WTC11 (cell line): ENCODE results near the gene STK16.

Source experiments
- ESRRA ChIP-seq: sonication (generic); formaldehyde crosslinking; IDR thresholded peaks from 2 replicates; pipeline ENCODE4 v1.8.1; 2022; ENCODE audit warnings: mild to moderate bottlenecking, missing genetic modification reagents, borderline replicate concordance
- FOXP1 ChIP-seq: sonication (generic); formaldehyde crosslinking; IDR thresholded peaks from 2 replicates; pipeline ENCODE4 v1.8.0; 2022; ENCODE audit warnings: missing genetic modification reagents, mild to moderate bottlenecking, moderate library complexity, borderline replicate concordance
- NR1H2 ChIP-seq: sonication (generic); formaldehyde crosslinking; IDR thresholded peaks from 2 replicates; pipeline ENCODE4 v1.9.0; 2021; ENCODE audit warnings: mild to moderate bottlenecking, moderate library complexity, missing genetic modification reagents
- NR2C2 ChIP-seq: sonication (generic); formaldehyde crosslinking; IDR thresholded peaks from 2 replicates; pipeline ENCODE4 v1.8.0; 2022; ENCODE audit warnings: mild to moderate bottlenecking, missing genetic modification reagents
- NR3C1 ChIP-seq: sonication (generic); formaldehyde crosslinking; conservative IDR thresholded peaks from 2 replicates; pipeline ENCODE4 v1.8.1; 2023; ENCODE audit warnings: low read depth, mild to moderate bottlenecking, missing genetic modification reagents
- SMAD4 ChIP-seq: sonication (generic); formaldehyde crosslinking; IDR thresholded peaks from 2 replicates; pipeline ENCODE4 v1.8.0; 2022; ENCODE audit warnings: mild to moderate bottlenecking, missing genetic modification reagents
- SP1 ChIP-seq: sonication (generic); formaldehyde crosslinking; conservative IDR thresholded peaks from 2 replicates; pipeline ENCODE4 v1.8.1; 2022; ENCODE audit warnings: missing genetic modification reagents
- TF ChIP-seq, protein P1 (sequence below): sonication (generic); formaldehyde crosslinking; conservative IDR thresholded peaks from 2 replicates; pipeline ENCODE4 v1.8.1; 2022; ENCODE audit warnings: mild to moderate bottlenecking, missing genetic modification reagents
- TF ChIP-seq, protein P2 (sequence below): fragments of 200-600 bp; IDR thresholded peaks from 2 replicates; pipeline ENCODE4 v1.8.0; 2022; ENCODE audit warnings: antibody characterized with exemption
- TF ChIP-seq, protein P3 (sequence below): sonication (generic); formaldehyde crosslinking; IDR thresholded peaks from 2 replicates; pipeline ENCODE4 v1.8.0; 2022; ENCODE audit warnings: mild to moderate bottlenecking, missing genetic modification reagents

DNA sequence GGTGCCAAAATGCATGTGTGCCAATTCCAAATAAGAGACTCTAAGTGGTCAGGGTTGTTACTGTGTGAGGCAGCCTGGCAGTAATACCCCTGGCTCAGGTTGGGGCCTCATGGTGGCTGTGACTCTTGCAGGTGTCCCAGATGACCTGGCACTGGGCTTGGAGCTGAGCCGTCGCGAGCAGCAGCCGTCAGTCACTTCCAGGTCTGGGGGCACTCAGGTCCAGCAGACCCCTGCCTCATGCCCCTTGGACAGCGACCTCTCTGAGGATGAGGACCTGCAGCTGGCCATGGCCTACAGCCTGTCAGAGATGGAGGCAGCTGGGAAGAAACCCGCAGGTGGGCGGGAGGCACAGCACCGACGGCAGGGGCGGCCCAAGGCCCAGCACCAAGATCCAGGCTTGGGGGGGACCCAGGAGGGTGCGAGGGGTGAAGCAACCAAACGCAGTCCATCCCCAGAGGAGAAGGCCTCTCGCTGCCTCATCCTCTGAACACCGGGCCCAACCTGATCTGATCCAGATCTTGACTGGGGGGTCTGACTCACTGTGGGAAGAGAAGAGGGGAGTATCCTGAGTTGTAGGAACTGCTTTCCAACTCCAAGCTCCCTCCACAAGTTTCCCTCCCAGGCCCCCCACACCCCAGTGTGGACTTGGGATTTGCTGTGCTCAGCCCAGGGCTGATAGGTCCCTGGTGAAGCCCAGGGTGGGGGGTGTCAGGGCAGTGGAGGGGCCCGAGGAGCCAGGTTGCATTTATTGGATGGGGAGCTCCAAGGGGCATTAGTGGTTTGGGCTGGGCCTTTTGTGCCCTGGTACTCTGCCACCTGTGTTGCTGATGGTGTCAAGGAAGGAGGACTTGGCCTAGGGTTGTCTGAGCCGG is 39.5 kb downstream of the STK16 start:
- TF ChIP-seq ESRRA (CRISPR knock-in tag) (no peak), NR2C2 (CRISPR knock-in tag) (no peak), SMAD4 (CRISPR knock-in tag) (no peak), NR3C1 (CRISPR knock-in tag) (no peak), NR1H2 (CRISPR knock-in tag) (no peak), SP1 (no peak), FOXP1 (CRISPR knock-in tag) (no peak)
- TF ChIP-seq, protein P1, sequence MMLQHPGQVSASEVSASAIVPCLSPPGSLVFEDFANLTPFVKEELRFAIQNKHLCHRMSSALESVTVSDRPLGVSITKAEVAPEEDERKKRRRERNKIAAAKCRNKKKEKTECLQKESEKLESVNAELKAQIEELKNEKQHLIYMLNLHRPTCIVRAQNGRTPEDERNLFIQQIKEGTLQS (CRISPR knock-in tag) = no peak
- TF ChIP-seq, protein P2, sequence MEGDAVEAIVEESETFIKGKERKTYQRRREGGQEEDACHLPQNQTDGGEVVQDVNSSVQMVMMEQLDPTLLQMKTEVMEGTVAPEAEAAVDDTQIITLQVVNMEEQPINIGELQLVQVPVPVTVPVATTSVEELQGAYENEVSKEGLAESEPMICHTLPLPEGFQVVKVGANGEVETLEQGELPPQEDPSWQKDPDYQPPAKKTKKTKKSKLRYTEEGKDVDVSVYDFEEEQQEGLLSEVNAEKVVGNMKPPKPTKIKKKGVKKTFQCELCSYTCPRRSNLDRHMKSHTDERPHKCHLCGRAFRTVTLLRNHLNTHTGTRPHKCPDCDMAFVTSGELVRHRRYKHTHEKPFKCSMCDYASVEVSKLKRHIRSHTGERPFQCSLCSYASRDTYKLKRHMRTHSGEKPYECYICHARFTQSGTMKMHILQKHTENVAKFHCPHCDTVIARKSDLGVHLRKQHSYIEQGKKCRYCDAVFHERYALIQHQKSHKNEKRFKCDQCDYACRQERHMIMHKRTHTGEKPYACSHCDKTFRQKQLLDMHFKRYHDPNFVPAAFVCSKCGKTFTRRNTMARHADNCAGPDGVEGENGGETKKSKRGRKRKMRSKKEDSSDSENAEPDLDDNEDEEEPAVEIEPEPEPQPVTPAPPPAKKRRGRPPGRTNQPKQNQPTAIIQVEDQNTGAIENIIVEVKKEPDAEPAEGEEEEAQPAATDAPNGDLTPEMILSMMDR = no peak
- TF ChIP-seq, protein P3, sequence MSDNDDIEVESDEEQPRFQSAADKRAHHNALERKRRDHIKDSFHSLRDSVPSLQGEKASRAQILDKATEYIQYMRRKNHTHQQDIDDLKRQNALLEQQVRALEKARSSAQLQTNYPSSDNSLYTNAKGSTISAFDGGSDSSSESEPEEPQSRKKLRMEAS (CRISPR knock-in tag) = no peak
